Osteocyte (in vitro differentiated cells): ENCODE measurements around the gene KRT14. TPM values are rescaled to one million over a fixed set of nuclear protein-coding genes. Genes with fewer than 3 reads are reported as not detected.

Experiments
- DNase-seq: peaks from one replicate; pipeline ENCODE4 v3.0.0; 2021; ENCODE audit warnings: mixed read lengths; ENCODE audit not compliant: unreplicated experiment; ENCODE audit errors: extremely low spot score
- H3K27ac Mint-ChIP-seq: one replicate; pipeline ENCODE4 v1.8.0; 2021; ENCODE audit warnings: mild to moderate bottlenecking, mixed read lengths; ENCODE audit not compliant: unreplicated experiment
- H3K27me3 Mint-ChIP-seq: one replicate; pipeline ENCODE4 v1.8.0; 2021; ENCODE audit warnings: mixed read lengths; ENCODE audit not compliant: unreplicated experiment
- H3K36me3 Mint-ChIP-seq: one replicate; pipeline ENCODE4 v1.8.0; 2021; ENCODE audit warnings: mixed read lengths; ENCODE audit not compliant: unreplicated experiment
- H3K4me1 Mint-ChIP-seq: one replicate; pipeline ENCODE4 v1.8.0; 2021; ENCODE audit warnings: mixed read lengths; ENCODE audit not compliant: unreplicated experiment
- H3K4me3 Mint-ChIP-seq: one replicate; pipeline ENCODE4 v1.8.0; 2021; ENCODE audit warnings: mild to moderate bottlenecking, moderate library complexity, mixed read lengths; ENCODE audit not compliant: unreplicated experiment
- H3K9me3 Mint-ChIP-seq: one replicate; pipeline ENCODE4 v1.8.0; 2021; ENCODE audit warnings: mixed read lengths; ENCODE audit not compliant: unreplicated experiment
- CTCF ChIP-seq: fragments of 200-600 bp; sonication (generic); IDR thresholded peaks from 2 replicates; pipeline ENCODE4 v1.5.0; 2021; ENCODE audit warnings: antibody characterized with exemption, mild to moderate bottlenecking, moderate library complexity
- total RNA-seq: library from RNA; stranded (reverse); gene quantifications from 2 replicates; pipeline ENCODE4 v1.2.1, GENCODE V29; 2021

The KRT14 gene
- total RNA-seq, 1 donor from 2014 or later, result not detected

GRCh38 chr17:41561554-41561953 lies 25.1 kb downstream of the KRT14 start:
- Mint-ChIP-seq H3K4me1 (no peaks in the 10 kb centered on the region), H3K4me3 (no peak overlapping the region), H3K9me3 (no peaks in the 10 kb centered on the region), H3K27me3 (peaks cover 69% of the 10 kb centered on the region), H3K27ac (no peak overlapping the region), H3K36me3 (no peaks in the 10 kb centered on the region)
- TF ChIP-seq CTCF, result no peak
- no peak for DNase-seq

- H3K4me3 Mint-ChIP-seq, result no peak overlapping the region
- no peak overlapping the region for H3K27ac Mint-ChIP-seq
- TF ChIP-seq CTCF, result no peak
- H3K36me3 Mint-ChIP-seq, result no peaks in the 10 kb centered on the region
- H3K27me3 Mint-ChIP-seq, result peaks cover 68% of the 10 kb centered on the region
- H3K4me1 Mint-ChIP-seq, result no peaks in the 10 kb centered on the region
- no peaks in the 10 kb centered on the region for H3K9me3 Mint-ChIP-seq
- no peak for DNase-seq
These were observed 27.1 kb downstream of the KRT14 start for GRCh38 chr17:41559548-41559947.

- no peak overlapping the region for H3K27ac Mint-ChIP-seq
- DNase-seq, result no peak
- H3K4me1 Mint-ChIP-seq, result peaks cover 4% of the 10 kb centered on the region
- H3K4me3 Mint-ChIP-seq, result no peak overlapping the region
- no peaks in the 10 kb centered on the region for H3K36me3 Mint-ChIP-seq
- H3K9me3 Mint-ChIP-seq, result no peaks in the 10 kb centered on the region
- H3K27me3 Mint-ChIP-seq, result peaks cover 49% of the 10 kb centered on the region
- TF ChIP-seq CTCF, result no peak
These were observed 29.8 kb downstream of the KRT14 start for GRCh38 chr17:41556931-41557330.

DNA sequence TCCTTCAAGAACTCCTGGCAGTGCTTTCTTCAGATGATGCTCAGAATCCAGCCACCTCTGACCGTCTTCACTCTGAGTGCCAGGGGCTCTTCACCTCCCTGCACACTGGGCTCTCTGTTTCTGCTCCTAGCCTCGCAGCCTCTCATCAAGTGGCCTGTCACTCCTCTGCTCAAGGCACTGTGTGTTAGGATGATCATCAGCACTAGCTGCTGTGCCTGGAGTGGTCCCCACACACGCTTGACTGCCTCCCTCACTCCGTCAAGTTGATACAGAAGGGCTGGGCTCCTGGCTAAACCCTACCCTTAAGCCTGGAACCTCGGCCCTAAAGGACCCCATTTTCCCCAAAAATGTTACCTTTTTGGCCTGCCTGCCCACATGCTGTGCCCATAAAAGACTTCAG lies 30.4 kb downstream of the KRT14 start:
- Mint-ChIP-seq H3K9me3 (no peaks in the 10 kb centered on the region), H3K27me3 (peaks cover 43% of the 10 kb centered on the region), H3K4me1 (peaks cover 10% of the 10 kb centered on the region), H3K27ac (no peak overlapping the region), H3K4me3 (no peak overlapping the region), H3K36me3 (no peaks in the 10 kb centered on the region)
- DNase-seq, result no peak
- TF ChIP-seq CTCF, result no peak

DNA sequence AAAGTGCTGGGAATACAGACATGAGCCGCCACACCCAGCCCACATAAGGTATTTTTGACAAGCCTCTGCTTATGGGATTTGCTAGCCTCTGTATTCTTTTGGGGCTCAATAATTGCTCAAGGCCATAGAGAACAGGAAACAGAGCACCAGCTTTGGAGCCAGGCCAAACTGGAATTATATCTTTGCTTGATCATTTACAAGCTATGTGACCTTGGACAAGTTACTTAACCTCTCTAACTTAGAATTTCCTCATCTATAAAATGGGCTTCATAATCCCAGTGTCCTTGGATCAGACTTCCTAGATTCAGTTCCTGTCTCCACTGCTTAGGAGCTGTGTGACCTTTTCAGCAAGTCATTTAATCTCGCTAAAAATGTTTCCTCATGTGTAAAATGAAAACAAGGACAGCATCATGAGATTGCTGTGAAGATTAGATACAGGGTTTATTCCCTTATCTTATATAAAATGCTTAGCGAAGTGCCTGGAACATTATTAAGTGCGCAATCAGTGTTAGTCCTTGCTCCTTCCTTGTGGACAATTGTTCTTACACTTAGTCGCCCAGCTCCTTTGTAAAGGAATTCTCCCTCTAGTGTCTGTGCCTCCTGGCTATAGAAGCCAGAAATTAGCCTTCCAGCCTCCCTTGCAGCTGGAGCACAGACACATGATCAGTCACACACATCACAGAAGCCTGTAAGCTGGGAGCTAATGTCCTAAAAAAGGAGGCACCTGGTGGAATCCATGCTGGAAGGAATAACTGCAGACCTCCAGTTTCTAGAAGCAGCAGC lies 31.4 kb downstream of the KRT14 start:
- Mint-ChIP-seq H3K27ac (no peak overlapping the region), H3K4me3 (no peak overlapping the region), H3K36me3 (no peaks in the 10 kb centered on the region), H3K4me1 (peaks cover 11% of the 10 kb centered on the region), H3K27me3 (peaks cover 36% of the 10 kb centered on the region), H3K9me3 (no peaks in the 10 kb centered on the region)
- no peak for TF ChIP-seq CTCF
- no peak for DNase-seq
